GM21515 (cell line): ENCODE measurements around the gene TMEM91.
"Not testable (repeated sequence)": the region's sequence is repeated elsewhere in the genome, so short reads cannot be mapped to it uniquely, and the experiment has no call there.

Experiments used
- ATAC-seq: cut with Tn5 transposase; IDR thresholded peaks from one replicate; pipeline ENCODE4 v1.9.1; 2021; ENCODE audit not compliant: unreplicated experiment

The TMEM91 gene

GRCh38 chr19:41352609-41353465 lies 23.5 kb upstream of the TMEM91 start:
- no peak for ATAC-seq

- ATAC-seq = peak; percentile 42
Measured at GRCh38 chr19:41353466-41354342, 22.6 kb upstream of the TMEM91 start, which contains the start of gene TGFB1. TGFB1 (minus strand) TSS chr19:41353922; CDS start chr19:41353044, 878 bp downstream.

- ATAC-seq = peak; percentile 1
Measured at GRCh38 chr19:41354343-41354953, 21.9 kb upstream of the TMEM91 start.

GRCh38 chr19:41355035-41355434 lies 21.3 kb upstream of the TMEM91 start:
- ATAC-seq = no peak

GRCh38 chr19:41355802-41356201 lies 20.5 kb upstream of the TMEM91 start:
- no peak for ATAC-seq

- no peak for ATAC-seq
Measured at GRCh38 chr19:41356984-41357739, 19.2 kb upstream of the TMEM91 start.

- no peak for ATAC-seq
Measured at GRCh38 chr19:41357746-41358145, 18.6 kb upstream of the TMEM91 start.

- ATAC-seq = no peak
Measured at GRCh38 chr19:41359741-41360140, 16.6 kb upstream of the TMEM91 start.

GRCh38 chr19:41362143-41362847 lies 14.0 kb upstream of the TMEM91 start:
- no peak for ATAC-seq

- no peak for ATAC-seq
Measured at GRCh38 chr19:41363371-41363752, 13.0 kb upstream of the TMEM91 start.

- peak; percentile 77 for ATAC-seq
Measured at GRCh38 chr19:41363753-41364523, 12.4 kb upstream of the TMEM91 start, which contains the start of gene B9D2. B9D2 (minus strand) TSS chr19:41364149; CDS start chr19:41363519, 630 bp downstream.

GRCh38 chr19:41364524-41365391 lies 11.6 kb upstream of the TMEM91 start:
- ATAC-seq = no peak

GRCh38 chr19:41366089-41366488 lies 10.2 kb upstream of the TMEM91 start:
- ATAC-seq = no peak

- no peak for ATAC-seq
Measured at GRCh38 chr19:41367848-41368301, 8.5 kb upstream of the TMEM91 start.

- no peak for ATAC-seq
Measured at GRCh38 chr19:41369769-41370168, 6.6 kb upstream of the TMEM91 start.

GRCh38 chr19:41371119-41371518 lies 5.2 kb upstream of the TMEM91 start:
- ATAC-seq = not testable (repeated sequence)

GRCh38 chr19:41371541-41371940 lies 4.8 kb upstream of the TMEM91 start:
- ATAC-seq = no peak

- ATAC-seq = no peak
Measured at GRCh38 chr19:41372501-41372900, 3.8 kb upstream of the TMEM91 start.
